PFSK-1 (cell line): ENCODE data around the gene ZNF346.

Source experiments
- FOXP2 ChIP-seq: optimal IDR thresholded peaks from 2 replicates; pipeline ENCODE3; 2011; ENCODE audit warnings: borderline replicate concordance, control low read depth, inconsistent platforms; ENCODE audit not compliant: insufficient read depth; ENCODE audit errors: extremely low read length, extremely low read depth
- POLR2AphosphoS5 ChIP-seq: IDR thresholded peaks from 2 replicates; pipeline ENCODE4 v1.6.1; 2012; ENCODE audit warnings: low read depth, mild to moderate bottlenecking, control low read depth, low read length, moderate library complexity
- SIN3A ChIP-seq: IDR thresholded peaks from 2 replicates; pipeline ENCODE4 v1.6.1; 2012; ENCODE audit warnings: mild to moderate bottlenecking, low read length, moderate library complexity, borderline replicate concordance; ENCODE audit not compliant: insufficient read depth
- TAF1 ChIP-seq: IDR thresholded peaks from 2 replicates; pipeline ENCODE4 v1.6.1; 2012; ENCODE audit warnings: low read length, control low read depth, borderline replicate concordance; ENCODE audit not compliant: insufficient read depth
- TF ChIP-seq, protein P1 (sequence below), 2 experiments: IDR thresholded peaks; 2 replicates each; pipeline versions ENCODE4 v1.6.1 to v1.8.0; 2011 to 2012; ENCODE audit warnings: low read depth in 2 of 2, low read length in 2 of 2, control low read depth in 1 of 2, inconsistent platforms in 1 of 2, mild to moderate bottlenecking in 1 of 2, moderate library complexity in 1 of 2; ENCODE audit not compliant: insufficient read depth in 1 of 2

Gene ZNF346

DNA sequence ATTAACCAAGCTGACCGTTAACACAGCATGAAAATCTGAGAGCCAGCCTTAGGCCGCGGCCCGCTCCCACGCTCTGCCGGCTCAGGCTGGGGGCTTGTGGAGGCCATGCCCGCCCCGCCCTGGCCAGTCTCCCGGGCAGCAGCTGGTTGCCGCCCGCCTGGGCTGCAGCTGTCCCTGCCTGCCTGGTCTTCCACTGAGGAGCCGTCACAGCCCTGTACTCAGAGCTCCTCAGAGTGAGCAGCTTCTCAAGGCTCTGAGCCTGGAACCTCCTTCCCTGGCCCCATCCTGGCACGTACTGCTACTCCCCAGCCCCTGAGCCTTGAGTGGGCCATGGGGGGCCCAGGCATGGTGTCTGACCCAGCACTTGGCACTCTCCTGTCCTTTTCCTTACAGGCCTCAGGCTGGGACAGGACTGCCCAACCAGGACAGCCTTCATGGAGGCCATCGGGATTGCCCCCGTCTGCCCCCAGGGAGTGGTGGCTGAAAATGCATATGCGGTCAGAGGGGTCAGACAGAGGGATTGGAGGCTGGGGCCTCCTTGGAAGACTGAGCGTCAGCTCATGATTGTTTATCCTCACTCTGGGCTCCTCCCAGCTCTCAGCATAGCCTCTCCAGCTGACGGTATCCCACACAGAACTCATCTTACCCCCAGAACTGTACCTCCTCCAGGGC lies 76.1 kb downstream of the ZNF346 start:
- no peak for TF ChIP-seq FOXP2
- no peak for TF ChIP-seq TAF1
- TF ChIP-seq SIN3A: no peak

DNA sequence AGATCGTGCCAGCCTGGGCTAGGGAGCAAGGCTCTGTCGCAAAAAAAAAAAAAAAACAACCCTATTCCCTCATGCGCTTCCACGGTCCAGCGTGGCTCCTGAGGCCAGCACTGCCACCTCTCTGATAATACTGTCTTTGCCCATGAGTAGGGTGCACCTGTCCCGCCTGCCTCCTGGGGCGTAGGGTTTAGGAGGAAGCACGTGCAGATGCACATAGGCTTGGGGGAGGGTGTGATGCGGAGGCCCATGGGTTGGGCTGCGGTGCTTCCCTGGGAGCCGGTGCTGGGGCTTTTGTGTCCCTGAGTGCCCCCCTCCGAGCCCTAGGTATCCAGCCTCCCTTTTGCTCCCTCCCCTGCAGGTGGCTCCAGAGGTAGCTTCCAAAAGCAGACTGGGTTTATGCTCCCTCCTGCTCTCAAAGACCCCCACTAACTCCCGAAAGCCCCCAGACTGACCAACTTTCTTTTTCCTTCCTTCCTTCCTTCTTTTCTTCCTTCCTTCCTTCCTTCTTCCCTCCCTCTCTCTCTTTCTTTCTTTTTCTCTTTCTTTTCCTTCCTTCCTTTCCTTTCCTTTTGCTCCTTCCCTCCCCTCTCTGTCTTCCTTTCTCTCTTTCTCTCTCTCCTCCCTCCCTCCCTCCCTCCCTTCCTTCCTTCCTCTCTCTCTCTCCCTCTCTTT lies 77.1 kb downstream of the ZNF346 start:
- TF ChIP-seq TAF1: no peak
- TF ChIP-seq, protein P1, sequence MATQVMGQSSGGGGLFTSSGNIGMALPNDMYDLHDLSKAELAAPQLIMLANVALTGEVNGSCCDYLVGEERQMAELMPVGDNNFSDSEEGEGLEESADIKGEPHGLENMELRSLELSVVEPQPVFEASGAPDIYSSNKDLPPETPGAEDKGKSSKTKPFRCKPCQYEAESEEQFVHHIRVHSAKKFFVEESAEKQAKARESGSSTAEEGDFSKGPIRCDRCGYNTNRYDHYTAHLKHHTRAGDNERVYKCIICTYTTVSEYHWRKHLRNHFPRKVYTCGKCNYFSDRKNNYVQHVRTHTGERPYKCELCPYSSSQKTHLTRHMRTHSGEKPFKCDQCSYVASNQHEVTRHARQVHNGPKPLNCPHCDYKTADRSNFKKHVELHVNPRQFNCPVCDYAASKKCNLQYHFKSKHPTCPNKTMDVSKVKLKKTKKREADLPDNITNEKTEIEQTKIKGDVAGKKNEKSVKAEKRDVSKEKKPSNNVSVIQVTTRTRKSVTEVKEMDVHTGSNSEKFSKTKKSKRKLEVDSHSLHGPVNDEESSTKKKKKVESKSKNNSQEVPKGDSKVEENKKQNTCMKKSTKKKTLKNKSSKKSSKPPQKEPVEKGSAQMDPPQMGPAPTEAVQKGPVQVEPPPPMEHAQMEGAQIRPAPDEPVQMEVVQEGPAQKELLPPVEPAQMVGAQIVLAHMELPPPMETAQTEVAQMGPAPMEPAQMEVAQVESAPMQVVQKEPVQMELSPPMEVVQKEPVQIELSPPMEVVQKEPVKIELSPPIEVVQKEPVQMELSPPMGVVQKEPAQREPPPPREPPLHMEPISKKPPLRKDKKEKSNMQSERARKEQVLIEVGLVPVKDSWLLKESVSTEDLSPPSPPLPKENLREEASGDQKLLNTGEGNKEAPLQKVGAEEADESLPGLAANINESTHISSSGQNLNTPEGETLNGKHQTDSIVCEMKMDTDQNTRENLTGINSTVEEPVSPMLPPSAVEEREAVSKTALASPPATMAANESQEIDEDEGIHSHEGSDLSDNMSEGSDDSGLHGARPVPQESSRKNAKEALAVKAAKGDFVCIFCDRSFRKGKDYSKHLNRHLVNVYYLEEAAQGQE (IDR thresholded peaks at IDR 0.05; ENCODE audit: insufficient read depth in 1 of 2, low read depth in 2 of 2, low read length in 2 of 2): no peak
- no peak for TF ChIP-seq FOXP2
- TF ChIP-seq SIN3A: no peak
- no peak for TF ChIP-seq POLR2AphosphoS5

DNA sequence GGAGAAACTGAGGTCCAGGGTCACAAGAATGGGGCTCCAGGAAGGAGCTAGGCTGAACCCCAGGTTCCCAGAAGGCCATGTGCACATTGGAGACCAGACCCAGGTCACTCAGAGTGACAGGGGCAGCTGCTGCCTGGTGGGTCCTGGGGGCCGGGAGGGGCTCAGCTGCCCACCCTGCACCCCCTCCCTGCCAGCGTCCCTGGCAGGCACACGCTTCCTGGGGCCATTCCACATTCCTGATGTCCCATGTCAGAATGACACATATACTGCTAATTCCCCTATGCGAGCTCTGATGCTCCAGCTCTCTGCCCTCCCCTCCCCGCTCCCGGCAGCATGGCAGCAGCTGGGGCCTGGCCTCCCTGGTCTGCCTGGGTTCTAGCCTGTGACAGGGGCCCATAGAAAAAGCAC lies 78.2 kb downstream of the ZNF346 start:
- TF ChIP-seq FOXP2 (no peak), POLR2AphosphoS5 (no peak), SIN3A (no peak), TAF1 (no peak)
- TF ChIP-seq, protein P1 (IDR thresholded peaks at IDR 0.05; ENCODE audit: insufficient read depth in 1 of 2, low read depth in 2 of 2, low read length in 2 of 2): no peak

DNA sequence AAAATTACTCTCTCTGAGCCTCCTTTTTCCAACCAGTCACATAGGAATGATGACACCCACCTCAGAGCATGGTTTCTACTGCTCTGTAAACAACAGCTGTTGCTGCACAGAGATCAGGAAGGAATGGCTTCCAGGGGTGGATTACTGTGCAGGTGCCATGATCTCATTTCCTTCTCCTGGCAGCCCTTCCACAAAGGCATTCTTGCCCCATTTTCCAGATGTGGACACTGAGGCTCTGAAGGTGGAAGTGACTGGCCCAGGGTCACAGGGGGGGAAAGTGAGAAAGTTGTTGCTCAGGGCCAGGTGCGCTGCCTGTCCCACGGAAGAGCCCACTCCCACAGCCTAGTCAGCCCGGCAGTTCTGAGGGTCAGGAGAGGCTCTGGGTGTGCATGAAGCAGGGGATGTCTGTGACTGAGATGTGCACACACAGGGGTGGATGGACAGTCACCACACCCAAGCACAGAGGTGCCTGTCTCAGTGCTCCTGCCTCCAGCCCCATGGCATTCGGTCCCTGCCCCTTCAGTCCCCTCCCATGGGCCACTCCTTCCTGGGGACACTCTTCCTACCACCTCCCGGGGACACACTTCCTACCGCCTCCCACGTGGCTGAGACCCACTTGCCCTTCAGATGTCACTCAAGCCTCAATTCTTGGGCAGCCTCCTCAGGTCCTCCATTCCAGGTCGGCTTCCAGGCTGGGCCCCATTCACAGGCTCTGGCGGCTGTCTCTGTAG lies 81.2 kb downstream of the ZNF346 start:
- TF ChIP-seq, protein P1 (IDR thresholded peaks at IDR 0.05; ENCODE audit: insufficient read depth in 1 of 2, low read depth in 2 of 2, low read length in 2 of 2): no peak
- TF ChIP-seq TAF1 (no peak), SIN3A (no peak), POLR2AphosphoS5 (no peak)

DNA sequence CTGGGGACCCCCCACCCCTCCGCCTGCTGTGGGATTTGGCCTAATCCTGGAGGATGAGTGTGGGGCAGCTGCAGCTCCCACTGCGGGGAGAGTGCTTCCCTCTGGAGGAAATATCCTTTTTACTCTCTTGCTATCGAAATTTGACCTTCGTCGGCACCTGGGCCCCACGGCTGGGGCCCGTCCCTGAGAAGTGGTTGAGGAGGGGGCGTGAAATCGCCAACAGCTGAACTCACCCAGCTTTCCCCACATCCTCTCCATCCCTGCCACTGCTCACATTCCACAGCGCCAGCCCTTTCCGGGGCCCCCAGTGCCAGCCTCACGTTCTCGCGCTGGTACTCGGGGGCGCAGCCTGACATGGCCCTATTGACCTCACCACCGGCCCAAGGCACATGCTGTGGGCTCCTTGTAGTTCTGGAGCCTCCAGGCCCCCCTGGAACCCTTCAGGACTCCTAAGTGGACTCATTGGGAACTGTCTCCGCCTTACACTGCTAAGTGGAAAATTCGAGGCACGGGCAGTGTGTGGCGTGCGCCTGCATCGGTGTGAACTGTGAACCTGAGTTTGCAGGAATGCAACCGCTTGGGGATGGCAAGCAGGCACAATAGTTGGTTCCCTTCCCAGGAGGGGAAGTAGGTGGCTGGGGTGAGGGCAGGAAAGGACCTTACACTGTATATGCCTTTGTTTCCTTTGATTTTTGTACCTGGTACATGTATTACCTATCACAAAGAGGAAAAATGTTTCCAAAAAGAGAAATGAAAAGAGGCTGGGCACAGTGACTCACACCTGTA lies 83.4 kb downstream of the ZNF346 start:
- TF ChIP-seq, protein P1 (IDR thresholded peaks at IDR 0.05; ENCODE audit: insufficient read depth in 1 of 2, low read depth in 2 of 2, low read length in 2 of 2): no peak
- TF ChIP-seq TAF1 (no peak), FOXP2 (no peak), SIN3A (no peak), POLR2AphosphoS5 (no peak)
